Epithelial cell of esophagus (primary cell): ENCODE measurements around the gene RALGPS1.

Experiments
- DNase-seq: peaks from one replicate; pipeline ENCODE4 v3.0.0; 2010; ENCODE audit warnings: low read depth
- H3K4me3 ChIP-seq: 2 replicates; pipeline ENCODE4 v1.5.1; 2011; ENCODE audit warnings: mild to moderate bottlenecking, low read length, control low read depth
- CTCF ChIP-seq: IDR thresholded peaks from 2 replicates; pipeline ENCODE4 v1.5.1; 2011; ENCODE audit warnings: low read depth, mild to moderate bottlenecking, low read length, control low read depth, inconsistent platforms; ENCODE audit not compliant: insufficient read depth; ENCODE audit errors: missing control alignments

The RALGPS1 gene

GRCh38 chr9:127212453-127212852 lies 297.9 kb downstream of the RALGPS1 start:
- no peak overlapping the region for H3K4me3 ChIP-seq
- DNase-seq: no peak
- no peak for TF ChIP-seq CTCF

- DNase-seq: no peak
- no peak for TF ChIP-seq CTCF
- H3K4me3 ChIP-seq: no peak overlapping the region
Observed at GRCh38 chr9:127213859-127214258, 299.3 kb downstream of the RALGPS1 start.

DNA sequence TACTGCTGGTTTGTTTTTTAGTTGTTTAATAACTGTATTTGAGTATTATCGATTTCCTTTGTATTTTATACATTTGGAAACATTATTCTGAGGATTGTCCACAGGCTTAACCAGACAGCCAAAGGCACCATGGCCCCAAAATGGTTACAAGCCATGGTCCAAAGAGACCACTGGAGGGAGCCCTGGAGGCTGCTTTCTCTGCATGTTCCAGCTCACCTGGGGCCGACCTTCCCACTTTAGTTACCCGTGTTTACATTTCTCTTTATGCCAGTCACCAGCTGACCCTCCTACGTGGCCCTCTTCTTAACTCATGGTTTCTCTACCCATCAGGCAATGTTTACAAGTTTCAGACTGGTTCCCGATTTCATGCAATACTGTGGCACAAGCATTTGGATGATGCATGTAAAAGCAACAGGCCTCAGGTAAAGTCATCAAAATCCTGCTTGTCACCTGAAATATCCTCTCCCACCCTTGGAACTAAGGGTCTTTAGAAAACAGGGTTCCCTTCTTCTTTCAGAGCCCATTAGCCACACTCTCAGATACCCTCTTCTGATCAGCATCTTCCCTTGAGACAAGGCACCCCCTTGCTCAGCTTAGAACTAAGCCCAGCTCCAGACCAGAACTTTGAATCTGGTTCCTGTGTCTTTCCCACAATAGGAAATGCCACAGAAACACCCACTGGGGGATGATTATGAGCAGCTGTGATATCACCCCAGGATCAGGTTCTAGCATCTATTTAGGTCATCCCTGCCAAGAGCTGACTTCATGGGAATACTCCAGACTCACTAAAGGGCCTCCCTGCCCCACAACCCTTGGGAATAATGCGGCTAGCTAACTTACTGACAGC lies 300.1 kb downstream of the RALGPS1 start:
- TF ChIP-seq CTCF: peak; percentile 93
- H3K4me3 ChIP-seq: no peak overlapping the region
- DNase-seq: peak; percentile 78

DNA sequence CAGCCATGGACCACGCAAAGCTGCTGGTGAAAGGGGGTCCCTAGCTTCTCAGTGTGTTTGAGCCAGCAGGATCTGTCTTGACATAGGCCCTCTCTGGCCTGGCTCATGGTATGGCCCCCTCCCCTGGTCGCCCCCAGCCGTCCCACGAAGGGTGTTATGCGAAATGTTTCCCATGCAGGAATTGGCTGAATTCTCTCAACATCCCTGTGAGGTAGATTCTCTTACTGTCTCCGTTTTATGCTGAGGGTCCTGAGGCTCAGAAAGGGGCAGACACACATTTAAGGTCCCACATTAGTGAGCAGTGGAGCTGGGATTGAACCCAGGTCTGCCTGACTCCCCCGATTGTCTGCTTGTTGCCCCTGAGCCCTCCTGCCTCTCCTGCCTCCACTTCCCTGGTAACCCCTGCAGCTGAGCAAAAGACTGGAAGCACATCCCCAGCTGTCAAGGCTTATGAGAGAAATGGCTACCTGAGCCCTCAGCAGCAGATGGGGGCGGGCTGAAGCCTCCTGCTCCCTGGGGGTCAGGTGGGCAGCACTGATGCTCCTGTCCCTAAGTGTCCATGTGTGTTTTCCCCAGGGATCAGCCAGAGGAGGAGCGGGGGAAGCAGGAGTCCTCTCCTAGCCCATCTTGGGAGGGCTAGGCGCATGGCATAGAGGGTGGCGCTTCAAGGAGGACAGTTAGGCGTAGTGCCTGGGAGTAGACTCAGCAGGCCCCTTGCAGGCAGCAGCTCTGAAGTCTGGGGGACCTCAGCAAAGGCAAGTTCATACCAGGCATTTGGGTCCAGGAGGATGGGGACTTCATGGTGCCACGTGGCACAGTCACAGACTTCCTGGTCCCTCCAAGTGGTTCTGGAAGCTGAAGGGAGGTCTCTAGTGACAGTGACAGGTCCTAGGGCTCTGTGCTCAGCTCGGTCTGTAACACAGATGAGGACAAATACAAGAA lies 301.0 kb downstream of the RALGPS1 start:
- DNase-seq: no peak
- TF ChIP-seq CTCF: no peak
- H3K4me3 ChIP-seq: no peak overlapping the region

- no peak for TF ChIP-seq CTCF
- DNase-seq: peak; percentile 77
- H3K4me3 ChIP-seq: no peak overlapping the region
Observed at GRCh38 chr9:127216210-127216887, 301.8 kb downstream of the RALGPS1 start.

- H3K4me3 ChIP-seq: no peak overlapping the region
- no peak for TF ChIP-seq CTCF
- no peak for DNase-seq
Observed at GRCh38 chr9:127216888-127217217, 302.3 kb downstream of the RALGPS1 start.
